K562 (cell line): ENCODE measurements around the gene CLPSL1. TPM values are rescaled to one million over a fixed set of nuclear protein-coding genes. Genes with fewer than 3 reads are reported as not detected.

ENCODE experiments used
- ATAC-seq: fragments of 200-7000 bp; cut with Tn5 transposase; 3 replicates; pipeline ENCODE4 v1.9.1; 2020; ENCODE audit warnings: moderate library complexity
- BruUV-seq: library from RNA; stranded (reverse); fragments of 400-500 nt; replicated peaks from 2 replicates; lab custom pipeline; 2021; lab: Mats Ljungman, UMichigan
- CTCF ChIA-PET: fragments of 300-600 bp; formaldehyde crosslinking; extraction: SDS; loops from one replicate; lab custom pipeline; 2021; ENCODE audit warnings: low intra/inter-chr PET ratio; lab: Yijun Ruan, JAX
- POLR2A ChIA-PET: fragments of 300-600, 350-650 bp; sonication (Branson Sonifier 250); formaldehyde crosslinking; extraction: SDS; loops from one replicate; lab custom pipeline; 2021; ENCODE audit warnings: antibody characterized with exemption, inconsistent platforms; lab: Yijun Ruan, JAX
- DNase-seq, 4 experiments: peaks; one replicate each; pipeline versions ENCODE4 v3.0.0 to v3.0.0-alpha.2; 2011 to 2018; ENCODE audit warnings: low spot score in 3 of 4, mixed read lengths in 3 of 4; ENCODE audit errors: extremely low read depth in 1 of 4
- FAIRE-seq: peaks from 2 replicates; lab custom pipeline; 2011; peaks lifted over from hg19 to GRCh38; lab: Jason Lieb, UNC
- H2AFZ ChIP-seq: 2 replicates; pipeline ENCODE4 v1.6.0; 2011; ENCODE audit warnings: low read depth, low read length, control low read depth, inconsistent platforms
- H3K27ac ChIP-seq: fragments of 200-600 bp; 3 replicates; pipeline ENCODE4 v1.8.0; 2011; ENCODE audit warnings: low read depth, mild to moderate bottlenecking, control low read depth, inconsistent platforms, low read length, moderate library complexity, mixed read lengths; ENCODE audit errors: extremely low read depth
- H3K27me3 ChIP-seq, 2 experiments: fragments of 300-600 bp in 1 of 2; 2 replicates in 1 of 2; 3 replicates in 1 of 2; pipeline versions ENCODE4 v1.6.0 to v1.8.0; 2011; ENCODE audit warnings: inconsistent platforms in 2 of 2, low read length in 2 of 2, mild to moderate bottlenecking in 1 of 2, mixed read lengths in 1 of 2, moderate library complexity in 1 of 2; ENCODE audit not compliant: control insufficient read depth in 2 of 2, insufficient read depth in 2 of 2
- H3K36me3 ChIP-seq: fragments of 300-600 bp; 3 replicates; pipeline ENCODE4 v1.8.0; 2011; ENCODE audit warnings: mild to moderate bottlenecking, low read length, inconsistent platforms; ENCODE audit not compliant: control insufficient read depth, insufficient read depth
- H3K4me1 ChIP-seq, 2 experiments: fragments of 200-600 bp in 1 of 2; replicated peaks in 1 of 2; 2 replicates in 1 of 2; 3 replicates in 1 of 2; pipeline versions ENCODE4 v1.5.1 to v1.8.0; 2011; ENCODE audit warnings: inconsistent platforms in 2 of 2, low read length in 2 of 2, mild to moderate bottlenecking in 1 of 2, mixed read lengths in 1 of 2, moderate library complexity in 1 of 2; ENCODE audit not compliant: control insufficient read depth in 2 of 2, insufficient read depth in 2 of 2
- H3K4me2 ChIP-seq: 2 replicates; pipeline ENCODE4 v1.6.1; 2011; ENCODE audit warnings: low read length, control low read depth, inconsistent platforms, mixed read lengths; ENCODE audit not compliant: insufficient read depth
- H3K4me3 ChIP-seq: fragments of 200-600 bp; sonication (generic), shearing (Covaris generic); 2 replicates; pipeline ENCODE4 v1.5.1; 2016; ENCODE audit warnings: control low read depth, inconsistent platforms
- H3K79me2 ChIP-seq: fragments of 200-600 bp; 3 replicates; pipeline ENCODE4 v1.8.0; 2011; ENCODE audit warnings: low read length, inconsistent platforms; ENCODE audit not compliant: control insufficient read depth, insufficient read depth
- H3K9ac ChIP-seq, 2 experiments: 2 replicates each; pipeline versions ENCODE4 v1.6.0 to v1.6.1; 2011; ENCODE audit warnings: low read depth in 2 of 2, low read length in 2 of 2, control low read depth in 1 of 2, inconsistent platforms in 1 of 2, mild to moderate bottlenecking in 1 of 2, mixed read lengths in 1 of 2; ENCODE audit not compliant: insufficient read depth in 1 of 2
- H3K9me1 ChIP-seq: one replicate; pipeline ENCODE4 v1.6.0; 2011; ENCODE audit warnings: inconsistent platforms, mild to moderate bottlenecking, low read length, moderate library complexity; ENCODE audit not compliant: control insufficient read depth, insufficient read depth
- H3K9me3 ChIP-seq: replicated peaks from 2 replicates; pipeline ENCODE4 v1.5.1; 2011; ENCODE audit warnings: low read depth, low read length, inconsistent platforms; ENCODE audit not compliant: control insufficient read depth, insufficient read depth
- H4K20me1 ChIP-seq: replicated peaks from 2 replicates; pipeline ENCODE4 v1.6.1; 2011; ENCODE audit warnings: low read length, inconsistent platforms, mixed read lengths; ENCODE audit not compliant: control insufficient read depth, insufficient read depth
- CBX3 ChIP-seq, 2 experiments: IDR thresholded peaks; 1 replicate in 1 of 2; 2 replicates in 1 of 2; pipeline ENCODE4 v1.6.1; 2012; ENCODE audit warnings: inconsistent platforms in 2 of 2, low read length in 2 of 2, borderline replicate concordance in 1 of 2, control low read depth in 1 of 2
- CEBPG ChIP-seq, 3 experiments: fragments of 200-800 bp in 1 of 3; sonication (Bioruptor generic) in 1 of 3; sonication (generic) in 1 of 3; formaldehyde crosslinking in 1 of 3; IDR thresholded peaks in 2 of 3; conservative IDR thresholded peaks in 1 of 3; 2 replicates each; pipeline versions ENCODE4 v1.6.1 to v1.8.0; 2016 to 2022; ENCODE audit warnings: missing compliant biosample characterization in 2 of 3, missing genetic modification characterization in 2 of 3, mild to moderate bottlenecking in 1 of 3, missing genetic modification reagents in 1 of 3
- NR3C1 ChIP-seq: sonication (generic); formaldehyde crosslinking; IDR thresholded peaks from 2 replicates; pipeline ENCODE4 v1.8.1; 2022; ENCODE audit warnings: missing genetic modification reagents
- TAF15 ChIP-seq: fragments of 200-400 bp; formaldehyde crosslinking; IDR thresholded peaks from 2 replicates; pipeline ENCODE4 v1.6.1; 2017; ENCODE audit warnings: mild to moderate bottlenecking, low read depth, low read length, moderate library complexity
- TFAM ChIP-seq: fragments of 250-450 bp; sonication (Bioruptor Pico); conservative IDR thresholded peaks from 2 replicates; pipeline ENCODE4 v1.5.0; 2021; ENCODE audit warnings: mild to moderate bottlenecking, moderate library complexity
- ZKSCAN1 ChIP-seq: fragments of 150-350 bp; IDR thresholded peaks from 2 replicates; pipeline ENCODE4 v1.6.1; 2016; ENCODE audit warnings: low read depth, low read length
- ZSCAN32 ChIP-seq: fragments of 450-650 bp; formaldehyde crosslinking; IDR thresholded peaks from 2 replicates; pipeline ENCODE4 v1.4.0; 2020; ENCODE audit warnings: mild to moderate bottlenecking, moderate library complexity
- WGBS: fragments of 100-300 bp; shearing (Covaris generic); methylation state at CpG from one replicate; pipeline ENCODE4 v1.1.6; 2016; ENCODE audit warnings: low coverage, mixed read lengths; ENCODE audit not compliant: insufficient coverage; ENCODE audit errors: missing lambda C conversion rate; 5-methylcytosine and 5-hydroxymethylcytosine counted together
- in situ Hi-C: fragments of 300-500 bp; cut with MboI; formaldehyde crosslinking; loops from 4 replicates; pipeline ENCODE4 v1.15.0; 2018; ENCODE audit warnings: inconsistent platforms, mixed read lengths
- intact Hi-C: fragments of 100-400 bp; cut with micrococcal nuclease; formaldehyde crosslinking; loops from 2 replicates; pipeline ENCODE4 v1.14.2; 2022
- polyA plus RNA-seq, 8 experiments: library from polyadenylated mRNA; depleted of rRNA in 4 of 8; stranded (reverse) in 5 of 8; unstranded in 3 of 8; fragments of >200 nt; fragmentation: Nextera tagmentation in 2 of 8; fragmentation: Illumina TruSeq in 1 of 8; extraction: Ambion mirVana in 2 of 8; extraction: Trizol in 1 of 8; gene quantifications; 2 replicates each; pipeline versions ENCODE4 v1.2.1 to v1.2.3, GENCODE V29; 2011 to 2014; ENCODE audit warnings: inconsistent platforms in 1 of 8, missing spikeins in 1 of 8
- total RNA-seq, 7 experiments: library from RNA; depleted of rRNA in 6 of 7; stranded (reverse); fragments of >200 nt in 6 of 7; fragmentation: Illumina TruSeq in 2 of 7; extraction: Trizol in 2 of 7; gene quantifications; 2 replicates each; pipeline versions ENCODE4 v1.2.1 to v1.2.3, GENCODE V29; 2011 to 2021; ENCODE audit warnings: low replicate concordance in 1 of 7
- TF ChIP-seq, protein P1 (sequence below): sonication (generic); formaldehyde crosslinking; IDR thresholded peaks from 2 replicates; pipeline ENCODE4 v1.8.1; 2023; ENCODE audit warnings: missing genetic modification reagents, mild to moderate bottlenecking, borderline replicate concordance
- TF ChIP-seq, protein P2 (sequence below), 2 experiments: fragments of 450-650 bp in 1 of 2; sonication (generic) in 1 of 2; formaldehyde crosslinking in 1 of 2; IDR thresholded peaks in 1 of 2; conservative IDR thresholded peaks in 1 of 2; 2 replicates each; pipeline versions ENCODE4 v1.6.1 to v1.8.1; 2016 to 2023; ENCODE audit warnings: mild to moderate bottlenecking in 2 of 2, moderate library complexity in 2 of 2, inconsistent platforms in 1 of 2, missing genetic modification reagents in 1 of 2
- TF ChIP-seq, protein P3 (sequence below): fragments of 450-650 bp; IDR thresholded peaks from 2 replicates; pipeline ENCODE4 v1.6.1; 2018; ENCODE audit not compliant: partially characterized antibody

The CLPSL1 gene
- total and polyA plus RNA-seq, 9 of the 15 experiments (the other 6 are each of a cell fraction or from before 2014, with no cell fraction given) = not detected

DNA sequence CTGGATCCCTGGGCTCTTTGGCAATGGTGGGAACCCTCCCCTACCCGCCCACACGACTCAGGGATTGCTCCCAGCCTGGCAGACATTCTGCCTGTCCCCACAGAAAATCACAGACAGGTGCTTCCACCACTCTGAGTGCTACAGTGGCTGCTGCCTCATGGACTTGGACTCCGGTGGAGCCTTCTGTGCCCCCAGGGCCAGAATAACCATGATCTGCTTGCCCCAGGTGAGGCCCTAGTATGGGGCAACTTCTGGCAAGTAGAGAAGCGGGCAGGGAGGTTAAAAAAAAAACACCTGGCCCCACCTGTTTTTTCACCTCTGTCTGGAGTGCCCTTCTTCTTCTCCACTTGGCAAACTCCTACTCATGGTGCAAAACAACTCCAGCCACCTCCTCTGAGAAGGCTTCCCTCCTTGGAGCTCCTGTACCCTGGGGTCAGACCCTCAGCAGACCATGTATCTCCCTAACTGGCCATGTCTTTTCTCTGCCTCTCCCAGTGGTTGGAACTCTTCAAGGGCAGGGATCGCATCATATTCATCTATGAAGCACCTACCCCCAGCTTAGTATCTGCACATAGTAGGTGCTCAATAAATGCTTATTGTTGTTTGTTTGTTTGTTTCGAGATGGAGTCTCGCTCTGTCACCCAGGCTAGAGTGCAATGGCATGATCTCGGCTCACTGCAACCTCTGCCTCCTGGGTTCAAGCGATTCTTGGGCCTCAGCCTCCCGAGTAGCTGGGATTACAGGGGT is 3.3 kb upstream of the CLPSL1 start:
- Histone ChIP-seq H2AFZ (no peak overlapping the region), H3K27me3 (peaks cover 43 to 78% of the 10 kb centered on the region in 2 experiments), H4K20me1 (0 out of 2 replicates have a peak, but pooled peaks cover 4% of the 10 kb centered on the region), H3K4me2 (no peak overlapping the region), H3K9me3 (no peaks in the 10 kb centered on the region), H3K79me2 (no peaks in the 10 kb centered on the region), H3K4me3 (no peak overlapping the region), H3K9ac (no peak overlapping the region), H3K4me1 (peaks cover 0 to 7% of the 10 kb centered on the region in 2 experiments; a peak in 2 of 5 replicates), H3K27ac (no peak overlapping the region), H3K9me1 (no peaks in the 10 kb centered on the region), H3K36me3 (no peaks in the 10 kb centered on the region)
- ATAC-seq (no peak), DNase-seq (peak in 1 of 4 experiments; percentile 7), FAIRE-seq (no peak)
- POLR2A ChIA-PET = no interaction called here
- intact Hi-C loops (no loop called here), in situ Hi-C loops (no loop called here)
- BruUV-seq = no TSS peak
- CTCF ChIA-PET = no interaction called here
- 16% methylated on average over 9 of the region's 10 CpGs for WGBS
- TF ChIP-seq, protein P1, sequence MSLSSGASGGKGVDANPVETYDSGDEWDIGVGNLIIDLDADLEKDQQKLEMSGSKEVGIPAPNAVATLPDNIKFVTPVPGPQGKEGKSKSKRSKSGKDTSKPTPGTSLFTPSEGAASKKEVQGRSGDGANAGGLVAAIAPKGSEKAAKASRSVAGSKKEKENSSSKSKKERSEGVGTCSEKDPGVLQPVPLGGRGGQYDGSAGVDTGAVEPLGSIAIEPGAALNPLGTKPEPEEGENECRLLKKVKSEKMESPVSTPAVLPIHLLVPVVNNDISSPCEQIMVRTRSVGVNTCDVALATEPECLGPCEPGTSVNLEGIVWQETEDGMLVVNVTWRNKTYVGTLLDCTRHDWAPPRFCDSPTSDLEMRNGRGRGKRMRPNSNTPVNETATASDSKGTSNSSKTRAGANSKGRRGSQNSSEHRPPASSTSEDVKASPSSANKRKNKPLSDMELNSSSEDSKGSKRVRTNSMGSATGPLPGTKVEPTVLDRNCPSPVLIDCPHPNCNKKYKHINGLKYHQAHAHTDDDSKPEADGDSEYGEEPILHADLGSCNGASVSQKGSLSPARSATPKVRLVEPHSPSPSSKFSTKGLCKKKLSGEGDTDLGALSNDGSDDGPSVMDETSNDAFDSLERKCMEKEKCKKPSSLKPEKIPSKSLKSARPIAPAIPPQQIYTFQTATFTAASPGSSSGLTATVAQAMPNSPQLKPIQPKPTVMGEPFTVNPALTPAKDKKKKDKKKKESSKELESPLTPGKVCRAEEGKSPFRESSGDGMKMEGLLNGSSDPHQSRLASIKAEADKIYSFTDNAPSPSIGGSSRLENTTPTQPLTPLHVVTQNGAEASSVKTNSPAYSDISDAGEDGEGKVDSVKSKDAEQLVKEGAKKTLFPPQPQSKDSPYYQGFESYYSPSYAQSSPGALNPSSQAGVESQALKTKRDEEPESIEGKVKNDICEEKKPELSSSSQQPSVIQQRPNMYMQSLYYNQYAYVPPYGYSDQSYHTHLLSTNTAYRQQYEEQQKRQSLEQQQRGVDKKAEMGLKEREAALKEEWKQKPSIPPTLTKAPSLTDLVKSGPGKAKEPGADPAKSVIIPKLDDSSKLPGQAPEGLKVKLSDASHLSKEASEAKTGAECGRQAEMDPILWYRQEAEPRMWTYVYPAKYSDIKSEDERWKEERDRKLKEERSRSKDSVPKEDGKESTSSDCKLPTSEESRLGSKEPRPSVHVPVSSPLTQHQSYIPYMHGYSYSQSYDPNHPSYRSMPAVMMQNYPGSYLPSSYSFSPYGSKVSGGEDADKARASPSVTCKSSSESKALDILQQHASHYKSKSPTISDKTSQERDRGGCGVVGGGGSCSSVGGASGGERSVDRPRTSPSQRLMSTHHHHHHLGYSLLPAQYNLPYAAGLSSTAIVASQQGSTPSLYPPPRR = no peak
- TF ChIP-seq ZSCAN32 (CRISPR knock-in tag) (0 out of 2 replicates have a peak, but pooled peaks have one; percentile 20), TAF15 (no peak), CEBPG (CRISPR knock-in tag; IDR thresholded peaks at IDR 0.05) (peak; percentile 52), CEBPG (tag; conservative IDR thresholded peaks at IDR 0.05 in 1 of 2, IDR thresholded peaks at IDR 0.05 in 1 of 2) (peak; percentile 64 to 74), NR3C1 (CRISPR knock-in tag) (no peak), ZKSCAN1 (peak; percentile 71), CBX3 (IDR thresholded peaks at IDR 0.05; ENCODE audit: borderline replicate concordance in 1 of 2, low read length in 2 of 2) (no peak), TFAM (no peak)
- TF ChIP-seq, protein P2, sequence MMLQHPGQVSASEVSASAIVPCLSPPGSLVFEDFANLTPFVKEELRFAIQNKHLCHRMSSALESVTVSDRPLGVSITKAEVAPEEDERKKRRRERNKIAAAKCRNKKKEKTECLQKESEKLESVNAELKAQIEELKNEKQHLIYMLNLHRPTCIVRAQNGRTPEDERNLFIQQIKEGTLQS (IDR thresholded peaks at IDR 0.05) = peak; percentile 47; the same call in 1 of the 2 replicates
- TF ChIP-seq, protein P2 (CRISPR knock-in tag; conservative IDR thresholded peaks at IDR 0.05) = no peak
- TF ChIP-seq, protein P3, sequence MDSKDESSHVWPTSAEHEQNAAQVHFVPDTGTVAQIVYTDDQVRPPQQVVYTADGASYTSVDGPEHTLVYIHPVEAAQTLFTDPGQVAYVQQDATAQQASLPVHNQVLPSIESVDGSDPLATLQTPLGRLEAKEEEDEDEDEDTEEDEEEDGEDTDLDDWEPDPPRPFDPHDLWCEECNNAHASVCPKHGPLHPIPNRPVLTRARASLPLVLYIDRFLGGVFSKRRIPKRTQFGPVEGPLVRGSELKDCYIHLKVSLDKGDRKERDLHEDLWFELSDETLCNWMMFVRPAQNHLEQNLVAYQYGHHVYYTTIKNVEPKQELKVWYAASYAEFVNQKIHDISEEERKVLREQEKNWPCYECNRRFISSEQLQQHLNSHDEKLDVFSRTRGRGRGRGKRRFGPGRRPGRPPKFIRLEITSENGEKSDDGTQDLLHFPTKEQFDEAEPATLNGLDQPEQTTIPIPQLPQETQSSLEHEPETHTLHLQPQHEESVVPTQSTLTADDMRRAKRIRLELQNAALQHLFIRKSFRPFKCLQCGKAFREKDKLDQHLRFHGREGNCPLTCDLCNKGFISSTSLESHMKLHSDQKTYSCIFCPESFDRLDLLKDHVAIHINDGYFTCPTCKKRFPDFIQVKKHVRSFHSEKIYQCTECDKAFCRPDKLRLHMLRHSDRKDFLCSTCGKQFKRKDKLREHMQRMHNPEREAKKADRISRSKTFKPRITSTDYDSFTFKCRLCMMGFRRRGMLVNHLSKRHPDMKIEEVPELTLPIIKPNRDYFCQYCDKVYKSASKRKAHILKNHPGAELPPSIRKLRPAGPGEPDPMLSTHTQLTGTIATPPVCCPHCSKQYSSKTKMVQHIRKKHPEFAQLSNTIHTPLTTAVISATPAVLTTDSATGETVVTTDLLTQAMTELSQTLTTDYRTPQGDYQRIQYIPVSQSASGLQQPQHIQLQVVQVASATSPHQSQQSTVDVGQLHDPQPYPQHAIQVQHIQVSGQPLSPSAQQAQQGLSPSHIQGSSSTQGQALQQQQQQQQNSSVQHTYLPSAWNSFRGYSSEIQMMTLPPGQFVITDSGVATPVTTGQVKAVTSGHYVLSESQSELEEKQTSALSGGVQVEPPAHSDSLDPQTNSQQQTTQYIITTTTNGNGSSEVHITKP = no peak
